Loucy (cell line): Measurements from ENCODE around the gene NEK9.
A peak's percentile ranks its signal among the peaks of the same experiment; 100 is the strongest.

Experiments
- H2AFZ ChIP-seq: fragments of 200-600 bp; sonication (generic); 2 replicates; pipeline ENCODE4 v1.6.0; 2016; ENCODE audit warnings: antibody characterized with exemption, mild to moderate bottlenecking, low read length, moderate library complexity
- H3F3A ChIP-seq: fragments of 200-600 bp; 2 replicates; pipeline ENCODE4 v1.6.0; 2016; ENCODE audit warnings: antibody characterized with exemption, low read depth, mild to moderate bottlenecking
- H3K27me3 ChIP-seq: fragments of 200-600 bp; sonication (generic); 2 replicates; pipeline ENCODE4 v1.6.1; 2014; ENCODE audit warnings: low read length, mild to moderate bottlenecking; ENCODE audit not compliant: insufficient read depth, poor library complexity, severe bottlenecking
- H3K36me3 ChIP-seq: fragments of 200-600 bp; sonication (generic); 2 replicates; pipeline ENCODE4 v1.6.1; 2016; ENCODE audit warnings: low read length; ENCODE audit not compliant: insufficient read depth
- H3K4me1 ChIP-seq: fragments of 200-600 bp; sonication (generic); 2 replicates; pipeline ENCODE4 v1.5.1; 2014; ENCODE audit warnings: low read length, mild to moderate bottlenecking; ENCODE audit not compliant: insufficient read depth, poor library complexity, severe bottlenecking
- H3K4me2 ChIP-seq: fragments of 200-600 bp; sonication (generic); 2 replicates; pipeline ENCODE4 v1.6.0; 2014; ENCODE audit warnings: antibody characterized with exemption, low read length, low read depth, mild to moderate bottlenecking; ENCODE audit not compliant: poor library complexity, severe bottlenecking
- H3K4me3 ChIP-seq: fragments of 200-600 bp; sonication (generic); 2 replicates; pipeline ENCODE4 v1.5.1; 2014; ENCODE audit warnings: low read length, mild to moderate bottlenecking, mixed read lengths; ENCODE audit not compliant: poor library complexity, severe bottlenecking
- H3K79me2 ChIP-seq: fragments of 200-600 bp; sonication (generic); 2 replicates; pipeline ENCODE4 v1.6.1; 2014; ENCODE audit warnings: low read length; ENCODE audit not compliant: insufficient read depth
- H3K9ac ChIP-seq: fragments of 200-600 bp; sonication (generic); 2 replicates; pipeline ENCODE4 v1.6.0; 2014; ENCODE audit warnings: mild to moderate bottlenecking, low read depth, low read length, moderate library complexity; ENCODE audit not compliant: poor library complexity, severe bottlenecking
- H3K9me2 ChIP-seq: fragments of 200-600 bp; sonication (generic); replicated peaks from 2 replicates; pipeline ENCODE4 v1.6.1; 2016; ENCODE audit warnings: low read depth, low read length, mixed read lengths
- H3K9me3 ChIP-seq: fragments of 200-600 bp; sonication (generic); 2 replicates; pipeline ENCODE4 v1.6.1; 2014; ENCODE audit warnings: mild to moderate bottlenecking, antibody characterized with exemption, low read length, low read depth; ENCODE audit not compliant: insufficient read depth
- H4K20me1 ChIP-seq: fragments of 200-600 bp; sonication (generic); 2 replicates; pipeline ENCODE4 v1.6.0; 2014; ENCODE audit warnings: antibody characterized with exemption, low read length, mild to moderate bottlenecking; ENCODE audit not compliant: insufficient read depth, poor library complexity, severe bottlenecking
- EZH2phosphoT487 ChIP-seq: fragments of 200-600 bp; IDR thresholded peaks from 2 replicates; pipeline ENCODE4 v1.6.1; 2018; ENCODE audit warnings: antibody characterized with exemption, mild to moderate bottlenecking, moderate library complexity, borderline replicate concordance
- TF ChIP-seq, protein P1 (sequence below): fragments of 200-600 bp; sonication (generic); conservative IDR thresholded peaks from 2 replicates; pipeline ENCODE4 v1.5.1; 2014; ENCODE audit warnings: mild to moderate bottlenecking, antibody characterized with exemption, low read length

NEK9 gene

DNA sequence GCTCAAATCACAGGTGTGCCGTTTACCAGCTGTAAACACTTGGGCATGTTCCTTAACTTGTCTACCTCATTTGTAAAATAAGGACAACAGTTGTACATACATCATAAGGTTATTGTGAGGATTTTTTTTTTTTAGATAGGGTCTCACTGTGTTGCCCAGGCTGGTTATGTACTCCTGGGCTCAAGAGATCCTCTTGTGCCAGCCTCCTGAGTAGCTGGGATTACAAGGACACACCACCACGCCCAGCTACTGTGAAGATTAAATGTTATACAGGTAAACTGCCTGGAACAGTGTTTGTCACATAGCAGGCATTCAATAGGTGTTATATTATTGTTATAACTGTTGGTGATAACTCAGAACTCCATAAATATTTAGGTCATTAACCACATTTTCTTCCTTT, 36.8 kb upstream of the NEK9 start:
- H3K4me1 ChIP-seq = peaks cover 63% of the 10 kb centered on the region
- no peak overlapping the region for H3K4me3 ChIP-seq
- no peaks in the 10 kb centered on the region for H3K27me3 ChIP-seq
- no peak overlapping the region for H2AFZ ChIP-seq
- no peaks in the 10 kb centered on the region for H3K36me3 ChIP-seq
- no peaks in the 10 kb centered on the region for H3F3A ChIP-seq
- peaks cover 66% of the 10 kb centered on the region for H4K20me1 ChIP-seq
- no peak overlapping the region for H3K4me2 ChIP-seq
- no peak for TF ChIP-seq EZH2phosphoT487
- TF ChIP-seq, protein P1, sequence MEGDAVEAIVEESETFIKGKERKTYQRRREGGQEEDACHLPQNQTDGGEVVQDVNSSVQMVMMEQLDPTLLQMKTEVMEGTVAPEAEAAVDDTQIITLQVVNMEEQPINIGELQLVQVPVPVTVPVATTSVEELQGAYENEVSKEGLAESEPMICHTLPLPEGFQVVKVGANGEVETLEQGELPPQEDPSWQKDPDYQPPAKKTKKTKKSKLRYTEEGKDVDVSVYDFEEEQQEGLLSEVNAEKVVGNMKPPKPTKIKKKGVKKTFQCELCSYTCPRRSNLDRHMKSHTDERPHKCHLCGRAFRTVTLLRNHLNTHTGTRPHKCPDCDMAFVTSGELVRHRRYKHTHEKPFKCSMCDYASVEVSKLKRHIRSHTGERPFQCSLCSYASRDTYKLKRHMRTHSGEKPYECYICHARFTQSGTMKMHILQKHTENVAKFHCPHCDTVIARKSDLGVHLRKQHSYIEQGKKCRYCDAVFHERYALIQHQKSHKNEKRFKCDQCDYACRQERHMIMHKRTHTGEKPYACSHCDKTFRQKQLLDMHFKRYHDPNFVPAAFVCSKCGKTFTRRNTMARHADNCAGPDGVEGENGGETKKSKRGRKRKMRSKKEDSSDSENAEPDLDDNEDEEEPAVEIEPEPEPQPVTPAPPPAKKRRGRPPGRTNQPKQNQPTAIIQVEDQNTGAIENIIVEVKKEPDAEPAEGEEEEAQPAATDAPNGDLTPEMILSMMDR = no peak
- H3K9ac ChIP-seq = no peak overlapping the region
- no peaks in the 10 kb centered on the region for H3K9me2 ChIP-seq
- H3K79me2 ChIP-seq = peaks cover 97% of the 10 kb centered on the region
- no peaks in the 10 kb centered on the region for H3K9me3 ChIP-seq

DNA sequence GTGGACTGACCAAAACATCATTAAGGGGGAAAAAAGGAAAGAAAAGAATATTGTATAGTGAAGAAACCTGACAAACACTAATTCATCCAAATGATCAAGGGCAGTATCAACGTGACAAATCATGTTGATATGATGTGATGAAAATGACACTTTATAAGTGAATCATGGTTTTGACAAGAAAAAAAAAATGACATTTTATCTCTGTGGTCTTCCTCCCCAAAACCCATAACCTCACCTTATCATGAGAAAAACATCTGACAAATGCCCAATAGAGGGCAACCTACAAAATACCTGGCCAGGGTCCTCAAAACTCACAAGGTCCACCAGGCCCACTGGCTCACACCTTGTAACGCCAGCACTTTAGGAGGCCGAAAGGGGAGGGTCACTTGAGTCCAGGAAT, 35.8 kb upstream of the NEK9 start:
- Histone ChIP-seq H3F3A (no peaks in the 10 kb centered on the region), H4K20me1 (peaks cover 62% of the 10 kb centered on the region), H3K4me2 (no peak overlapping the region), H3K36me3 (no peaks in the 10 kb centered on the region), H3K79me2 (peaks cover 95% of the 10 kb centered on the region), H3K9ac (no peak overlapping the region), H3K4me1 (peaks cover 57% of the 10 kb centered on the region), H3K9me2 (no peaks in the 10 kb centered on the region), H2AFZ (no peak overlapping the region), H3K4me3 (no peak overlapping the region), H3K27me3 (no peaks in the 10 kb centered on the region), H3K9me3 (no peaks in the 10 kb centered on the region)
- TF ChIP-seq, protein P1 = peak; percentile 37
- TF ChIP-seq EZH2phosphoT487 = no peak

DNA sequence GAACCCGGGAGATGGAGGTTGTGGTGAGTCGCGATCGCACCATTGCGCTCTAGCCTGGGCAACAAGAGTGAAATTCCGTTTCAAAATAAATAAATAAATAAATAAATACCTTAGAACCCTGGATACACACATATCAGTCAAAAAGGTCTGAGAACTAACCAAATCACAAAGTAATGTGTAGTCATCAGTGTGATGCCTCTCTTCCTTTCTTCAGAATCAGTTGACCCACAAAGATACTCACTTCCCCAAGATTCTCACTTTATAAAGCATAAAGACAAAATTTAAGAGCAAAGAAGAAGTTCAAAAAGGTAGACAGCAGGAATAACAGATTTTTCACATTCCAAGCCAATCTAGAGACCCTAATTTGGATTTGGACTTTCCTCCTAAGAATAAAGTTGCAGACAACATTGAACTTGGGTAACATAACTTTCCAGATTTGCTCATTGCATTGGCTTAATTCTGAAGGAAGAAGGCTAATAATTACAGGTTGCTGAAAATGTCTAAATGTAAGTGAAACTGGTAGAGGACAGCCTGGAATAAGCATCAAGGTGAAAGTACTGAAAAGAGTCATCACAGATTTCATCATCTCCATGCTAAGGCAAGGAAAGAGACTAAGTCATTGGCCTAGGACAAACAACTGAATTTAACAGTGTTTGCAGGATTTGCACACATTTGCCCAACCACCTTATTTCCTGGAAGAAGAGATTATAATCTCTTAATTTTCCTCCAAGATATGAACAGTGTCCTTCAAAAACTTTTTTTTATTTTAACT, 32.2 kb upstream of the NEK9 start:
- H3K36me3 ChIP-seq = no peaks in the 10 kb centered on the region
- H3K4me2 ChIP-seq = peak overlapping the region; percentile 26

More for the DNA sequence above, 32.2 kb upstream of the NEK9 start:
- Histone ChIP-seq H3K9ac (no peak overlapping the region), H3K27me3 (no peaks in the 10 kb centered on the region), H3K9me3 (no peaks in the 10 kb centered on the region), H4K20me1 (peaks cover 63% of the 10 kb centered on the region), H3K79me2 (peaks cover 84% of the 10 kb centered on the region), H3F3A (no peaks in the 10 kb centered on the region), H3K9me2 (no peaks in the 10 kb centered on the region), H2AFZ (no peak overlapping the region), H3K4me3 (no peak overlapping the region), H3K4me1 (peaks cover 67% of the 10 kb centered on the region)
- TF ChIP-seq EZH2phosphoT487 = no peak
- TF ChIP-seq, protein P1 = no peak
